Muscle of back (tissue), 11 donors: Measurements from ENCODE around the gene TARS2. TPM values are rescaled to one million over a fixed set of nuclear protein-coding genes. Genes with fewer than 3 reads are reported as not detected.
A peak's percentile ranks its signal among the peaks of the same experiment; 100 is the strongest.

Experiments used
- DNase-seq, 3 donors: peaks; one replicate each; pipeline versions ENCODE4 v3.0.0 to v3.0.0-alpha.2; 2013
- polyA plus RNA-seq, 10 donors: library from polyadenylated mRNA; unstranded; fragments of 120-200 nt; gene quantifications; one replicate each; pipeline ENCODE4 v1.2.1, GENCODE V29; 2013; ENCODE audit not compliant: insufficient read length in 10 of 10

TARS2 gene
- polyA plus RNA-seq, 10 donors, result 15.0 to 25.3 (median 19.0) TPM

GRCh38 chr1:150536836-150537731 is 49.9 kb downstream of the TARS2 start:
- no peak for DNase-seq

GRCh38 chr1:150537732-150538684 is 50.8 kb downstream of the TARS2 start:
- peak; percentile 75 to 84 (median 77) for DNase-seq

GRCh38 chr1:150543500-150544143 is 56.4 kb downstream of the TARS2 start:
- DNase-seq, result peak in 2 of 3 donors; percentile 75 to 85

- DNase-seq, result peak in 1 of 3 donors; percentile 68
Measured at GRCh38 chr1:150544204-150544603, 57.0 kb downstream of the TARS2 start.

GRCh38 chr1:150545486-150546032 is 58.3 kb downstream of the TARS2 start:
- DNase-seq, result no peak

GRCh38 chr1:150546294-150546937 is 59.2 kb downstream of the TARS2 start:
- no peak for DNase-seq

GRCh38 chr1:150548324-150548631 is 61.1 kb downstream of the TARS2 start:
- no peak for DNase-seq

- peak in 2 of 3 donors; percentile 76 to 87 for DNase-seq
Measured at GRCh38 chr1:150548632-150549495, 61.6 kb downstream of the TARS2 start, which contains the start of gene ADAMTSL4. Gene ADAMTSL4, plus strand, starts transcription at chr1:150549408. Its CDS starts 2,881 bp downstream, at chr1:150552289.

- peak in 1 of 3 donors; percentile 75 for DNase-seq
Measured at GRCh38 chr1:150549496-150550221, 62.4 kb downstream of the TARS2 start.

- DNase-seq, result peak in 2 of 3 donors; percentile 77 to 84
Measured at GRCh38 chr1:150550222-150551050, 63.2 kb downstream of the TARS2 start.

GRCh38 chr1:150551051-150551783 is 64.0 kb downstream of the TARS2 start:
- no peak for DNase-seq

- no peak for DNase-seq
Measured at GRCh38 chr1:150551784-150552127, 64.5 kb downstream of the TARS2 start.

- peak in 2 of 3 donors; percentile 80 to 91 for DNase-seq
Measured at GRCh38 chr1:150552128-150552910, 65.1 kb downstream of the TARS2 start.

GRCh38 chr1:150552911-150553289 is 65.7 kb downstream of the TARS2 start:
- DNase-seq, result no peak

- DNase-seq, result no peak
Measured at GRCh38 chr1:150553392-150554085, 66.3 kb downstream of the TARS2 start.

GRCh38 chr1:150554086-150554452 is 66.8 kb downstream of the TARS2 start:
- no peak for DNase-seq
